ENCODE data around the gene F2RL2.
"Not testable (repeated sequence)": the region's sequence is repeated elsewhere in the genome, so short reads cannot be mapped to it uniquely, and the experiment has no call there.

F2RL2 gene

GRCh38 chr5:76604838-76605237 is 18.4 kb downstream of the F2RL2 start:
- H3K18ac ChIP-seq (ENCODE audit: low read depth in 1 of 2, low read length in 2 of 2) = no peak overlapping the region
- no peak overlapping the region for H2BK15ac ChIP-seq (ENCODE audit: low read depth, poor library complexity, severe bottlenecking)
- H3K14ac ChIP-seq (ENCODE audit: low read length in 2 of 2) = no peak overlapping the region
- H2AFZ ChIP-seq (ENCODE audit: low read depth, low read length) = no peak overlapping the region
- H2BK5ac ChIP-seq (ENCODE audit: low read depth, low read length, poor library complexity, severe bottlenecking) = no peak overlapping the region
- H2AK5ac ChIP-seq (ENCODE audit: low read length, severe bottlenecking) = no peak overlapping the region
- H3K4me2 ChIP-seq (ENCODE audit: low read length, poor library complexity, severe bottlenecking) = no peak overlapping the region
- 41% methylated on average over 2 of the region's 2 CpGs for WGBS
- peaks cover 4% of the 10 kb centered on the region for H3K4me1 ChIP-seq (ENCODE audit: control insufficient read depth, insufficient read depth, low read depth, low read length)
- no peak overlapping the region for H3K4ac ChIP-seq (ENCODE audit: low read depth in 1 of 2, low read length in 2 of 2)
- H3K23ac ChIP-seq (ENCODE audit: low read length in 2 of 2) = no peak overlapping the region
- no peak overlapping the region for H3K9ac ChIP-seq (ENCODE audit: low read length)
- no peak overlapping the region for H2BK12ac ChIP-seq (ENCODE audit: low read length in 2 of 2)
- H2BK120ac ChIP-seq (ENCODE audit: low read depth, low read length) = no peak overlapping the region
- no peaks in the 10 kb centered on the region for H3K79me1 ChIP-seq (replicated peaks; ENCODE audit: low read length, poor library complexity, severe bottlenecking)
- H3K4me3 ChIP-seq (ENCODE audit: insufficient read depth in 1 of 2, low read depth in 1 of 2, low read length in 2 of 2) = no peak overlapping the region
- DNase-seq = peak; percentile 61
- no peaks in the 10 kb centered on the region for H3K9me3 ChIP-seq (ENCODE audit: control insufficient read depth, low read length)
- no peak overlapping the region for H3K27ac ChIP-seq (ENCODE audit: low read length, poor library complexity, severe bottlenecking)
- H4K91ac ChIP-seq (ENCODE audit: low read length) = no peak overlapping the region
- H3K36me3 ChIP-seq (ENCODE audit: control insufficient read depth in 1 of 2, insufficient read depth in 2 of 2, low read depth in 1 of 2, low read length in 2 of 2) = no peaks in the 10 kb centered on the region
- H3K27me3 ChIP-seq (ENCODE audit: control insufficient read depth in 1 of 2, insufficient read depth in 1 of 2, low read length in 2 of 2) = no peaks in the 10 kb centered on the region
- no peak overlapping the region for H4K8ac ChIP-seq (ENCODE audit: low read length)

GRCh38 chr5:76603991-76604390 is 19.2 kb downstream of the F2RL2 start:
- not testable (repeated sequence) for H2AFZ ChIP-seq (ENCODE audit: low read depth, low read length); DNase-seq; H3K4me1 ChIP-seq (ENCODE audit: control insufficient read depth, insufficient read depth, low read depth, low read length); H3K4ac ChIP-seq (ENCODE audit: low read depth in 1 of 2, low read length in 2 of 2); H2BK15ac ChIP-seq (ENCODE audit: low read depth, poor library complexity, severe bottlenecking); H3K4me3 ChIP-seq (ENCODE audit: insufficient read depth in 1 of 2, low read depth in 1 of 2, low read length in 2 of 2); H3K36me3 ChIP-seq (ENCODE audit: control insufficient read depth in 1 of 2, insufficient read depth in 2 of 2, low read depth in 1 of 2, low read length in 2 of 2); H2AK5ac ChIP-seq (ENCODE audit: low read length, severe bottlenecking); H3K4me2 ChIP-seq (ENCODE audit: low read length, poor library complexity, severe bottlenecking); H3K9me3 ChIP-seq (ENCODE audit: control insufficient read depth, low read length); H3K23ac ChIP-seq (ENCODE audit: low read length in 2 of 2); H2BK5ac ChIP-seq (ENCODE audit: low read depth, low read length, poor library complexity, severe bottlenecking); H3K9ac ChIP-seq (ENCODE audit: low read length); H3K27me3 ChIP-seq (ENCODE audit: control insufficient read depth in 1 of 2, insufficient read depth in 1 of 2, low read length in 2 of 2); H3K27ac ChIP-seq (ENCODE audit: low read length, poor library complexity, severe bottlenecking); H2BK12ac ChIP-seq (ENCODE audit: low read length in 2 of 2); H4K8ac ChIP-seq (ENCODE audit: low read length); H2BK120ac ChIP-seq (ENCODE audit: low read depth, low read length); H3K14ac ChIP-seq (ENCODE audit: low read length in 2 of 2); H3K79me1 ChIP-seq (replicated peaks; ENCODE audit: low read length, poor library complexity, severe bottlenecking)
- no CpG with 5 or more reads among the region's 1 CpG for WGBS
- H3K18ac ChIP-seq (ENCODE audit: low read depth in 1 of 2, low read length in 2 of 2) = peak overlapping the region in 1 of 2 experiments; percentile 88
- peak overlapping the region; percentile 68 for H4K91ac ChIP-seq (ENCODE audit: low read length)

- 66% methylated on average over 2 of the region's 2 CpGs for WGBS
- H2AK5ac ChIP-seq (ENCODE audit: low read length, severe bottlenecking) = no peak overlapping the region
- H2BK15ac ChIP-seq (ENCODE audit: low read depth, poor library complexity, severe bottlenecking) = no peak overlapping the region
- DNase-seq = peak; percentile 52
- no peaks in the 10 kb centered on the region for H3K79me1 ChIP-seq (replicated peaks; ENCODE audit: low read length, poor library complexity, severe bottlenecking)
- no peak overlapping the region for H3K4ac ChIP-seq (ENCODE audit: low read depth in 1 of 2, low read length in 2 of 2)
- peaks cover 2% of the 10 kb centered on the region for H3K4me1 ChIP-seq (ENCODE audit: control insufficient read depth, insufficient read depth, low read depth, low read length)
- H2BK120ac ChIP-seq (ENCODE audit: low read depth, low read length) = no peak overlapping the region
- H4K91ac ChIP-seq (ENCODE audit: low read length) = no peak overlapping the region
- H2AFZ ChIP-seq (ENCODE audit: low read depth, low read length) = no peak overlapping the region
- H3K14ac ChIP-seq (ENCODE audit: low read length in 2 of 2) = no peak overlapping the region
- H4K8ac ChIP-seq (ENCODE audit: low read length) = no peak overlapping the region
- H3K9me3 ChIP-seq (ENCODE audit: control insufficient read depth, low read length) = no peaks in the 10 kb centered on the region
- no peak overlapping the region for H3K4me2 ChIP-seq (ENCODE audit: low read length, poor library complexity, severe bottlenecking)
- H3K9ac ChIP-seq (ENCODE audit: low read length) = no peak overlapping the region
- H3K18ac ChIP-seq (ENCODE audit: low read depth in 1 of 2, low read length in 2 of 2) = peak overlapping the region in 1 of 2 experiments; percentile 77
- no peaks in the 10 kb centered on the region for H3K36me3 ChIP-seq (ENCODE audit: control insufficient read depth in 1 of 2, insufficient read depth in 2 of 2, low read depth in 1 of 2, low read length in 2 of 2)
- no peak overlapping the region for H2BK5ac ChIP-seq (ENCODE audit: low read depth, low read length, poor library complexity, severe bottlenecking)
- H3K27ac ChIP-seq (ENCODE audit: low read length, poor library complexity, severe bottlenecking) = no peak overlapping the region
- no peak overlapping the region for H3K23ac ChIP-seq (ENCODE audit: low read length in 2 of 2)
- H2BK12ac ChIP-seq (ENCODE audit: low read length in 2 of 2) = no peak overlapping the region
- no peak overlapping the region for H3K4me3 ChIP-seq (ENCODE audit: insufficient read depth in 1 of 2, low read depth in 1 of 2, low read length in 2 of 2)
- H3K27me3 ChIP-seq (ENCODE audit: control insufficient read depth in 1 of 2, insufficient read depth in 1 of 2, low read length in 2 of 2) = no peaks in the 10 kb centered on the region
These were observed 21.0 kb downstream of the F2RL2 start for GRCh38 chr5:76602094-76602726.

GRCh38 chr5:76601470-76601869 is 21.7 kb downstream of the F2RL2 start:
- peak; percentile 78 for DNase-seq
- Histone ChIP-seq H2AFZ (ENCODE audit: low read depth, low read length) (no peak overlapping the region), H3K18ac (ENCODE audit: low read depth in 1 of 2, low read length in 2 of 2) (no peak overlapping the region), H3K36me3 (ENCODE audit: control insufficient read depth in 1 of 2, insufficient read depth in 2 of 2, low read depth in 1 of 2, low read length in 2 of 2) (no peaks in the 10 kb centered on the region), H2BK5ac (ENCODE audit: low read depth, low read length, poor library complexity, severe bottlenecking) (no peak overlapping the region), H3K27ac (ENCODE audit: low read length, poor library complexity, severe bottlenecking) (no peak overlapping the region), H3K4me3 (ENCODE audit: insufficient read depth in 1 of 2, low read depth in 1 of 2, low read length in 2 of 2) (no peak overlapping the region), H3K14ac (ENCODE audit: low read length in 2 of 2) (no peak overlapping the region), H3K79me1 (replicated peaks; ENCODE audit: low read length, poor library complexity, severe bottlenecking) (no peaks in the 10 kb centered on the region), H2AK5ac (ENCODE audit: low read length, severe bottlenecking) (peak overlapping the region; percentile 84), H4K8ac (ENCODE audit: low read length) (no peak overlapping the region), H3K27me3 (ENCODE audit: control insufficient read depth in 1 of 2, insufficient read depth in 1 of 2, low read length in 2 of 2) (no peaks in the 10 kb centered on the region), H3K4ac (ENCODE audit: low read depth in 1 of 2, low read length in 2 of 2) (no peak overlapping the region), H3K9me3 (ENCODE audit: control insufficient read depth, low read length) (no peaks in the 10 kb centered on the region), H3K4me1 (ENCODE audit: control insufficient read depth, insufficient read depth, low read depth, low read length) (peaks cover 2% of the 10 kb centered on the region), H3K23ac (ENCODE audit: low read length in 2 of 2) (no peak overlapping the region), H2BK120ac (ENCODE audit: low read depth, low read length) (no peak overlapping the region), H3K9ac (ENCODE audit: low read length) (no peak overlapping the region), H4K91ac (ENCODE audit: low read length) (no peak overlapping the region), H3K4me2 (ENCODE audit: low read length, poor library complexity, severe bottlenecking) (no peak overlapping the region), H2BK12ac (ENCODE audit: low read length in 2 of 2) (no peak overlapping the region), H2BK15ac (ENCODE audit: low read depth, poor library complexity, severe bottlenecking) (no peak overlapping the region)
- 30% methylated on average over 3 of the region's 3 CpGs for WGBS
